HL-60/S4 treated with retinoic acid at 250 ng/mL for 4 days and 3 days (cell line): ENCODE measurements around the gene CACNG7.
"Not testable (repeated sequence)": the region's sequence is repeated elsewhere in the genome, so short reads cannot be mapped to it uniquely, and the experiment has no call there.

ENCODE experiments used
- in situ Hi-C: fragments of 300-500 bp; cut with MboI; formaldehyde crosslinking; loops from 2 replicates; pipeline ENCODE4 v1.7.0; 2022; ENCODE audit warnings: low sequenced_read_pairs

The CACNG7 gene

GRCh38 chr19:53948611-53949010 is 39.5 kb downstream of the CACNG7 start:
- in situ Hi-C loops: not testable (repeated sequence)

- in situ Hi-C loops: no loop called here
These were observed 42.4 kb downstream of the CACNG7 start for GRCh38 chr19:53951436-53951835.

- in situ Hi-C loops: no loop called here
These were observed 42.9 kb downstream of the CACNG7 start for GRCh38 chr19:53951947-53952346.

GRCh38 chr19:53953383-53953782 is 44.3 kb downstream of the CACNG7 start:
- in situ Hi-C loops: no loop called here

GRCh38 chr19:53957448-53958167 is 48.5 kb downstream of the CACNG7 start:
- in situ Hi-C loops: no loop called here

- in situ Hi-C loops: no loop called here
These were observed 49.1 kb downstream of the CACNG7 start for GRCh38 chr19:53958168-53958571.

GRCh38 chr19:53958823-53959757 is 50.0 kb downstream of the CACNG7 start:
- in situ Hi-C loops: no loop called here

GRCh38 chr19:53960187-53960586 is 51.1 kb downstream of the CACNG7 start:
- in situ Hi-C loops: no loop called here

GRCh38 chr19:53960886-53961285 is 51.8 kb downstream of the CACNG7 start:
- in situ Hi-C loops: no loop called here

GRCh38 chr19:53961523-53962356 is 52.7 kb downstream of the CACNG7 start:
- in situ Hi-C loops: no loop called here

GRCh38 chr19:53962887-53963431 is 53.9 kb downstream of the CACNG7 start, which contains the start of gene CACNG8:
Gene CACNG8, plus strand, starts transcription at chr19:53962937.
- in situ Hi-C loops: no loop called here

- in situ Hi-C loops: no loop called here
These were observed 56.0 kb downstream of the CACNG7 start for GRCh38 chr19:53965091-53965490.

- in situ Hi-C loops: no loop called here
These were observed 57.9 kb downstream of the CACNG7 start for GRCh38 chr19:53966931-53967330.

GRCh38 chr19:53969366-53969765 is 60.3 kb downstream of the CACNG7 start:
- in situ Hi-C loops: no loop called here

GRCh38 chr19:53971673-53972072 is 62.6 kb downstream of the CACNG7 start:
- in situ Hi-C loops: no loop called here

GRCh38 chr19:53977429-53977990 is 68.4 kb downstream of the CACNG7 start:
- in situ Hi-C loops: no loop called here

GRCh38 chr19:53977991-53978731 is 69.1 kb downstream of the CACNG7 start:
- in situ Hi-C loops: no loop called here

GRCh38 chr19:53978975-53979801 is 70.1 kb downstream of the CACNG7 start:
- in situ Hi-C loops: no loop called here
